Esophagus squamous epithelium (tissue), 5 donors: ENCODE measurements around the gene SORL1. TPM values are rescaled to one million over a fixed set of nuclear protein-coding genes. Genes with fewer than 3 reads are reported as not detected.
A peak's percentile ranks its signal among the peaks of the same experiment; 100 is the strongest.

Experiments used
- DNase-seq: peaks from one replicate; lab custom pipeline; 2025; lab: John Stamatoyannopoulos, UW
- H3K27ac ChIP-seq, 4 donors: fragments of 200-600 bp; sonication (generic); one replicate each; pipeline ENCODE4 v1.5.1; 2016 to 2019; ENCODE audit warnings: mild to moderate bottlenecking in 1 of 4
- H3K27me3 ChIP-seq, 4 donors: fragments of 200-600 bp; sonication (generic); 1 replicate in 3 of 4; 2 replicates in 1 of 4; pipeline versions ENCODE4 v1.5.1 to v1.6.0; 2017 to 2021; ENCODE audit warnings: antibody characterized with exemption in 1 of 4
- H3K36me3 ChIP-seq, 3 donors: fragments of 200-600 bp; sonication (generic); one replicate each; pipeline ENCODE4 v1.5.1; 2016 to 2019
- H3K4me1 ChIP-seq, 3 donors: fragments of 200-600 bp; sonication (generic); one replicate each; pipeline ENCODE4 v1.5.1; 2017 to 2019
- H3K4me3 ChIP-seq, 4 donors: fragments of 200-600 bp; sonication (generic); 1 replicate in 3 of 4; 2 replicates in 1 of 4; pipeline ENCODE4 v1.5.1; 2016 to 2019; ENCODE audit warnings: mild to moderate bottlenecking in 2 of 4, moderate library complexity in 1 of 4
- H3K9me3 ChIP-seq, 3 donors: fragments of 200-600 bp; sonication (generic); one replicate each; pipeline ENCODE4 v1.5.1; 2016 to 2019
- CTCF ChIP-seq, 6 experiments: fragments of 450-650 bp in 4 of 6; fragments of 200-600 bp in 2 of 6; sonication (generic) in 2 of 6; IDR thresholded peaks; one replicate each; pipeline ENCODE4 v1.5.1; 2016 to 2019; ENCODE audit warnings: antibody characterized with exemption in 6 of 6, mild to moderate bottlenecking in 4 of 6, moderate library complexity in 4 of 6
- POLR2A ChIP-seq, 4 donors: fragments of 450-650 bp; IDR thresholded peaks; one replicate each; pipeline ENCODE4 v1.6.1; 2017; ENCODE audit warnings: antibody characterized with exemption in 4 of 4, mild to moderate bottlenecking in 4 of 4, moderate library complexity in 3 of 4
- WGBS, 2 donors: methylation state at CpG; one replicate each; pipeline ENCODE4 v1.1.5; 2018; 5-methylcytosine and 5-hydroxymethylcytosine counted together
- intact Hi-C: fragments of 100-400 bp; cut with DNase I; formaldehyde crosslinking; loops from one replicate; pipeline ENCODE4 v1.15.0; 2022
- total RNA-seq, 4 donors: library from RNA; depleted of rRNA; stranded (reverse); fragments of >200 nt; gene quantifications; one replicate each; pipeline ENCODE4 v1.1.0, GENCODE V29; 2016
- donor health status: DM: yes; HTN: yes; CAD: no.

Gene SORL1
- total RNA-seq, 4 donors from 2014 or later: 6.8 to 19.9 (median 16.3) TPM

GRCh38 chr11:121467471-121467870, 15.4 kb downstream of the SORL1 start:
- Histone ChIP-seq H3K27ac (peak overlapping the region; percentile 66 to 88 (median 76)), H3K4me1 (peaks cover 41 to 71% (median 53%) of the 10 kb centered on the region in 3 donors), H3K4me3 (peak overlapping the region in 2 of 4 donors; percentile 6 to 28), H3K9me3 (no peaks in the 10 kb centered on the region), H3K27me3 (peaks cover 0 to 3% (median 0%) of the 10 kb centered on the region in 4 donors), H3K36me3 (peaks cover 0 to 17% (median 0%) of the 10 kb centered on the region in 3 donors)
- intact Hi-C loops: no loop called here
- TF ChIP-seq CTCF (IDR thresholded peaks at IDR 0.05): no peak
- TF ChIP-seq POLR2A (IDR thresholded peaks at IDR 0.05): no peak
- no peak for DNase-seq
- whole genome bisulfite sequencing, 2 donors: 17 to 31% methylated on average over 2 of the region's 2 CpGs

GRCh38 chr11:121467965-121468364, 15.9 kb downstream of the SORL1 start:
- H3K36me3 ChIP-seq: peaks cover 0 to 17% (median 0%) of the 10 kb centered on the region in 3 donors
- H3K27ac ChIP-seq: peak overlapping the region; percentile 30 to 88 (median 76)
- no peaks in the 10 kb centered on the region for H3K9me3 ChIP-seq
- intact Hi-C loops: no loop called here
- peak overlapping the region in 2 of 4 donors; percentile 6 to 28 for H3K4me3 ChIP-seq
- H3K27me3 ChIP-seq: peaks cover 0 to 3% (median 0%) of the 10 kb centered on the region in 4 donors
- 19 to 39% methylated on average over 5 to 10 of the region's 10 CpGs for WGBS, 2 donors
- no peak for DNase-seq
- H3K4me1 ChIP-seq: peaks cover 41 to 76% (median 54%) of the 10 kb centered on the region in 3 donors
- TF ChIP-seq CTCF (IDR thresholded peaks at IDR 0.05) (no peak), POLR2A (IDR thresholded peaks at IDR 0.05) (no peak)

GRCh38 chr11:121469910-121470309, 17.8 kb downstream of the SORL1 start:
- TF ChIP-seq CTCF (IDR thresholded peaks at IDR 0.05) (no peak), POLR2A (IDR thresholded peaks at IDR 0.05) (no peak)
- H3K4me1 ChIP-seq: peaks cover 29 to 72% (median 50%) of the 10 kb centered on the region in 3 donors
- H3K27me3 ChIP-seq: peaks cover 0 to 3% (median 0%) of the 10 kb centered on the region in 4 donors
- 93 to 94% methylated on average over 4 to 5 of the region's 5 CpGs for WGBS, 2 donors
- H3K4me3 ChIP-seq: no peak overlapping the region
- peaks cover 0 to 17% (median 0%) of the 10 kb centered on the region in 3 donors for H3K36me3 ChIP-seq
- intact Hi-C loops: no loop called here
- H3K27ac ChIP-seq: no peak overlapping the region
- no peak for DNase-seq
- no peaks in the 10 kb centered on the region for H3K9me3 ChIP-seq

GRCh38 chr11:121471167-121471566, 19.1 kb downstream of the SORL1 start:
- no peak for DNase-seq
- intact Hi-C loops: no loop called here
- Histone ChIP-seq H3K27me3 (peaks cover 0 to 3% (median 0%) of the 10 kb centered on the region in 4 donors), H3K4me1 (peaks cover 16 to 65% (median 39%) of the 10 kb centered on the region in 3 donors), H3K4me3 (no peak overlapping the region), H3K27ac (peak overlapping the region in 1 of 4 donors; percentile 26), H3K9me3 (no peaks in the 10 kb centered on the region), H3K36me3 (peaks cover 0 to 17% (median 0%) of the 10 kb centered on the region in 3 donors)
- 84% methylated on average over 3 to 4 of the region's 12 CpGs for WGBS, 2 donors
- TF ChIP-seq CTCF (IDR thresholded peaks at IDR 0.05): no peak
- no peak for TF ChIP-seq POLR2A (IDR thresholded peaks at IDR 0.05)

GRCh38 chr11:121472312-121472711, 20.2 kb downstream of the SORL1 start:
- TF ChIP-seq POLR2A (IDR thresholded peaks at IDR 0.05): no peak
- no peak for DNase-seq
- intact Hi-C loops: no loop called here
- Histone ChIP-seq H3K4me1 (peaks cover 10 to 65% (median 32%) of the 10 kb centered on the region in 3 donors), H3K4me3 (no peak overlapping the region), H3K36me3 (peaks cover 0 to 17% (median 0%) of the 10 kb centered on the region in 3 donors), H3K9me3 (no peaks in the 10 kb centered on the region), H3K27ac (no peak overlapping the region), H3K27me3 (peaks cover 0 to 3% (median 0%) of the 10 kb centered on the region in 4 donors)
- WGBS, 2 donors: 80 to 89% methylated on average over 2 of the region's 2 CpGs
